Astrocyte of the spinal cord (primary cell): ENCODE results near the gene CDH2.

Experiments used
- DNase-seq: peaks from one replicate; pipeline ENCODE4 v3.0.0; 2011; ENCODE audit warnings: low read depth, low spot score
- H3K4me3 ChIP-seq: 2 replicates; pipeline ENCODE4 v1.5.1; 2011; ENCODE audit warnings: low read depth, mild to moderate bottlenecking, low read length, moderate library complexity
- CTCF ChIP-seq: IDR thresholded peaks from 2 replicates; pipeline ENCODE4 v1.5.1; 2012; ENCODE audit warnings: low read depth, mild to moderate bottlenecking, low read length, inconsistent platforms
- in situ Hi-C: cut with HindIII; loops from 2 replicates; pipeline ENCODE4 v1.10.0; 2017; ENCODE audit warnings: low sequenced_read_pairs

Gene CDH2

DNA sequence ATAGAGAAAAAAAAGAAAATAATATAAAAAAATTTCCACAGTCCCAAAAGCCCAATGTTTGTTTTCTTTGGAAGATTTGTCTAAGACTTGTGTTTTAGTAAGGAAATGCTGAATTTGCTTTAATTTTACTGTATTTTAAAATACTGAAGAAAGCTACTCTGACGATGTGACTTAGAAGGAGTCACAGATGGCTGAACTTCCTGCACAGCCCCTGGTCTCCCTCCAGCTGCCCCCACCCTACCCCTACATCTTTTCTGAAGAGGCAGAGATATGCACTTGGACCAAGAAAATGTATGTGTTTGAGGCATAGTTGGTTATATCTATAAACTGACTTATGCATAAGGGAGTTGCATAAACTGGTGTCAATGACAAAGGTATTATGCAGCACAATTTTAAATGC is 172.3 kb downstream of the CDH2 start:
- no peak overlapping the region for H3K4me3 ChIP-seq
- DNase-seq, result no peak
- in situ Hi-C loops, result no loop called here
- no peak for TF ChIP-seq CTCF

DNA sequence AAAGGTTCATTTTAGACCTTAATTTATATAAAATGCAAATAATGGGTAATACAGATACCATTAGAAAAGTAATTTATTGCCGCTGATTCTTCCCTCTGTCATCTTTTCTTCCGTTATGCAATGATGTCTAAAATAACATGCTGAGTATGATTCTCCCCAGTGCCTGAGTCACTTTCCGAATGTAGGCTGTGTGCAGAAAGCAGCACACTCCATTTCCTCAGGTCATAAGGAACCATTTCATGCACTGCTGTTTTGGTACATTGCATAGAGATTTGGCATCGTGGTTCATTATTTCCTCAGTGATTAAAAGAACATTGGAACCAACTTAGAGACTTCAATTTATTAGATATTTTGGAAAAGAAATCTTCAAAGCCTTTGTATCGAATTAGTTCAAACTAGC is 173.5 kb downstream of the CDH2 start:
- in situ Hi-C loops, result no loop called here
- TF ChIP-seq CTCF, result no peak
- no peak overlapping the region for H3K4me3 ChIP-seq
- peak; percentile 71 for DNase-seq

DNA sequence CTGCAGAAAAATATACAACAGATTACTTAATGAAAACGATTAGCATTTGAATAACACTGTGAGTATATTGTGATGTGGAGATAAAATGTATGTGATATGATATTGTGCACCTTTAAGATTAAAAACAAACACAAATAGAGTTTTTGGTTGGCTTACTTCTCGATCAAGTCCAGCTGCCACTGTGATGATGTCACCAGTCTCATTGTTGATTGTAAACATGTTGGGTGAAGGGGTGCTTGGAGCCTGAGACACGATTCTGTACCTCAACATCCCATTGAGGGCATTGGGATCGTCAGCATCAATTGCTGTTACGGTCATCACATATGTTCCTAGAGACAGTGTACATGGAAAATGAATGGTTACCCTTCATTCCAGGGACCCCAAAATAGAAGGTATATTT is 174.1 kb downstream of the CDH2 start:
- no peak overlapping the region for H3K4me3 ChIP-seq
- no peak for TF ChIP-seq CTCF
- no peak for DNase-seq
- in situ Hi-C loops, result no loop called here

DNA sequence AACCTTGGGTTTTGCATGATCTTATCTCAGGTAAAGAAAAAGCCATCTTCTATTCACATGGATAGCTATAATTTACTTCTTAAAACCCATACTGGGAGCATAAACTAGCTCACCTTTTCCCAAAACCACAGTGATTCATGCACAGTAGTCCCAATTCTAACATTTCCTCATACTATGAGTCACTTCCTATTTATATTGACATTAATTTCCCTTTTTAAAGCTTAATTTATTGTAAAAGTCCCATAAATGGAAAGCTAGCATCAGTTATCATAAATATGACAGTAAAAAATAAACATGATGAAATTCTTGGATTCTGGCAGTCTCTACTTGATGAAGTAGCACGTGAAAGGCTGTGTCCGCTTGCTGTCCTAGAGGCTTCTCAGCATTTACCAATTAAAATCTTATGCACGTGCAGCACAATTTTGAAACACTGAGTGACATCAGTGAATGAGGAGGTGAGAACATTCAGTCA is 180.1 kb downstream of the CDH2 start:
- peak; percentile 51 for DNase-seq
- TF ChIP-seq CTCF, result no peak
- H3K4me3 ChIP-seq, result no peak overlapping the region
- in situ Hi-C loops, result no loop called here

DNA sequence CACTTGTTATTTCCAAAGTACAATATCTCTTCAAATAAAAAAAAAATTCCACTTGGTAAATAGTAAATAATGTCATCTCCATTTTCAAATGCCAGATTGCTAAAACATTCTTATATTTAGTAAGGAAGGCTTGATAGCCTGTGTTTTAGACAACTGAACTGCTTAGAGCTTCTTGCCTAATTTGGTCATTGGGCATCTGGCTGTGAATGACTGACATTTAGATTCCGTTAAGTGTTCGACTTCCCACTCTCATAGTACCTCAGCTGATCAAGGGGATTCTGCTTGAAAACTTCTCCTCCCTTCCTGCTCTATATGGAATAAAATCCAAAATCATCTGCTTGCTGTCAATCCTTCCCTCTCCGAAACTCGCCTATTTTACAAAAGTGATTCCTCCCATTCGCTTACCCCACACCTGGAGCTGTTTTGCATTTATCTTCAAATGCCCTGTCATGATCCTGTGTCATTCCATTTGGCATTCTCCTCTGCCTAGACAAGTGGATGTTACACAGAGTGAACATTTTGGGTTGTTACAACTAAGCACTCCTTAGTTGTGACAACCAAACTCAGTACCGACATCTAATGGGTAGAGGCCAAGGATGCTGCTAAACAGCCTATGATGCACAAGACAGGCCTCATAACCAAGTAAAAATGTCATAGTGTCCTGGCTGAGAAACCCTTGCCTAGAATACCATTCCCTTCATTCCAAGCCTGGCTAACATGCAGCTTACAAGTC is 181.0 kb downstream of the CDH2 start:
- DNase-seq, result no peak
- no peak overlapping the region for H3K4me3 ChIP-seq
- in situ Hi-C loops, result no loop called here
- no peak for TF ChIP-seq CTCF

- in situ Hi-C loops, result no loop called here
- DNase-seq, result no peak
- no peak for TF ChIP-seq CTCF
- no peak overlapping the region for H3K4me3 ChIP-seq
Observed at GRCh38 chr18:27994571-27994970, 182.4 kb downstream of the CDH2 start.
